Measurements from ENCODE around the gene YBX2.
A peak's percentile ranks its signal among the peaks of the same experiment; 100 is the strongest.

YBX2 gene

DNA sequence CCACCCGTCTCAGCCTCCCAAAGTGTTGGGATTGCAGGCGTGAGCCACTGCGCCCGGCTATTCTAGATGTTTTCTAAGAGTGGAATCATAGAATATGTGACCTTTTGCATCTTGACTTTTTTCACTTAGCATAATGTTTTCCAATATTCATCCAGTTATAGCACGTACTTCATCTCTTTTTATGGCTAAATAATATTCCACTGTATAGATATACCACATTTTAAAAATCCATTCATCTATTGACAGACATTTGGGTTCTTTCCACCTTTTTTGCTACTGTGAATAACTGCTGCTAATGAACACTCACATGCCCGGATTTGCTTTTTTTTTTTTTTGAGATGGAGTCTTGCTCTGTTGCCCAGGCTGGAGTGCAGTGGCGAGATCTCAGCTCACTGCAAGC is 9.7 kb upstream of the YBX2 start:
- DNase-seq (ENCODE audit: low read depth, low spot score): no peak

DNA sequence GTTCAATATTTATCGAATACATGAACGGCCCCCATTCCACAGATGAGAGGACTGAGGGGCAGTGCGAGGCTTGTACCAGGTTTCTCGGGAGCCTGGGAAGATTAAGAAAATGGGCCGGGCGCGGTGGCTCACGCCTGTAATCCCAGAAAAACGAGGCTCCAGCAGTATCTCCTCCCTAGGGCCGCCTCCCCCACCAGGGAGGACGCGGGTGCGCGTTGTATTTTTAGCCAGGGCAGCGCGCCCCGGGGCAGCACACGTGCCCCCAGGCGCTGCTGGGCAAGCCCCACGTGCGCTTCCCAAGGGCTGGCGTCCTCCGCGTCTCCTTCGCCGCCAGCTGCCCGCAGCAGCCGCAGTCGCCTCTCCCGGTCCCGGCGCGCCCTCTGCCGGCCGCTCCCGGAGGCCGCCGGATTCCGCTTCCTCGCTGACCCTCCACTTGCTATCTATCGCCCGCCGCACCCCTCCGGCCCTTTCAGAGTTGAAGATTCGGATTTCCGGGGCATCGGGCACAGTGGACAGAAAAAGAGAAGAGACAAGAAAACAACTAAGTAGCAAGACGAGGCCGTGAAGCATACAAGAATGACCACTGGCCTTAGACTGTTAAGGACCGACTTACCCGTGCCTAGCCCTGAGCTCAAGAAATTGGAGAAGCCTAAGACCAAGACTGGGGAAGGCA is 1.9 kb upstream of the YBX2 start:
- no peak for DNase-seq (ENCODE audit: low read depth, low spot score)

DNA sequence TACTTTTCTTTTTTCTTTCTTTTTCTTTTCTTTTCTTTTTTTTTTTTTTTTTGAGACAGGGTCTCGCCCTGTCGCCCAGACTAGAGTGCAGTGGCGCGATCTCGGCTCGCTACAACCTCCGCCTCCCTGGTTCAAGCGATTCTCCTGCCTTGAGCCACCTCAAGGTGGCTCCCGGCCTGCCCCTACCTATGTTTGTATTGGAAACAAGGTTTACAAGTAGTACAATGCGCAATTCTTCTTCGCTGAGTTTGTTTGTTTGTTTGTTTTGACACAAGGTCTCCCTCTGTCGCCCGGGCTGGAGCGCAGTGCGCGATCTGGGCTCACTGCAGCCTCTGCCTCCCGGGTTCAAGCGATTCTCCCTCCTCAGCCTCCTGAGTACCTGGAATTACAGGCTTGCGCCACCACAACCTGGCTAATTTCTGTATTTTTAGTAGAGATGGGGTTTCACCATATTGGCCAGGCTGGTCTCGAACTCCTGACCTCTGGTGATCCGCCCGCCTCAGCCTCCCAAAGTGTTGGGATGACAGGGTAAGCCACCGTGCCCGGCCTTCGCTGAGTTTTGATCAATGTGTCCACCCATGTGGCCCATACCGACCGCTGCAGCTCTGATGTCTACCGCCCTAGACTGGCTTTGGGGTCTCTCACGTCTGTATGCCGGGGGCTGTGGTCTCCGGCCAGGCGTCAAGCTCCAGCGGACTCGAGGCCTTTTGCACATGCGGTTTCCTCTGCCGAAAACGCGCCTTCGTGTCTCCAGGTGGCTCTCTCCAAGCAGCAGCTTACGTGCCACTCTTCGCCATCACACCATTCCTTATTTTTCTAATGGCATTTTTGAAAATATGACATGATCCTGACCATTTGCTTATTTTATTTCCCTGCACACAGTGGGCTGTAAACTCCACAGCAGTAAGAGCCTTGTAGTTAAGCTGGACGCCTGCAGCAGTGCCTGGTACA is 1.1 kb upstream of the YBX2 start:
- DNase-seq (ENCODE audit: low read depth, low spot score): no peak

DNA sequence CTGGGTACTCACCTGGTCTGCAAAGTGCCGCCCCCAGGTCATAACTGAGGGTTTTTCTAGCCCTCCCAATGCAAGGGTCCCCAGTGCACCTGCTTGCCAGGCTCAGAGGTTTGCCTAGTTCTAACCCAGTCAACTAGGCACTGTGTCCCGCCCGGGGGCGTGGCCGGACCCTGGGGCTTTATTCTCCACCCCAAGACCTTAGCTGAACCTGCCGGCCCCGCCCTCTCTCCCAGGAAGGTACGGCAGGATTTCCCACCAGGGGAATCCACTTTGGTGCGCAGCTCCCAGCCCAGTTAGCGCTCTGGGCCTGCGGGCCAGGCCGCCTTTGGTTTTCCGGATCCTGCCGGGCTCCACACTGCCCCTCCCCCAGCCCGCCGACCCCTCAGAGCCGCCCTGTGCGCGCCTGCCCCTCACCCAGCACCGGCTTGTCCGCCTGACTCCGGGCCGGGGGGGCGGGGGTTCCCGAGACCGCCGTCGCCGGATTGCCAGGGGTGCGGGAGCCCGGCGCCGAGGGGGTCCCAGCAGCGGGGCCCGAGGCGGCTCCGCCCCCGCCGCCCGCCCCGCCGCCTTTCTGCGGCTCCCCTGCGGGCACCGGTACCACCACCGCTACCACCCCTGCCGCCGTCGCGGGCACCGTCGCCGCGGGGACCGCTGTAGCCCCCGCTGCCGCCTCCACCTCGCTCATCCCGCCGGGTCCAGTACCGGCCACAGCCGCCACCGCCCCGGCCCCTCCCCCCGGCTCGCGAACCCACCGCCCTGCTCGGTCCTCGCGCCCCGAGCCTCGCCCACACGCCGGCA is 424 bp downstream of the YBX2 start:
- no peak for DNase-seq (ENCODE audit: low read depth, low spot score)

DNA sequence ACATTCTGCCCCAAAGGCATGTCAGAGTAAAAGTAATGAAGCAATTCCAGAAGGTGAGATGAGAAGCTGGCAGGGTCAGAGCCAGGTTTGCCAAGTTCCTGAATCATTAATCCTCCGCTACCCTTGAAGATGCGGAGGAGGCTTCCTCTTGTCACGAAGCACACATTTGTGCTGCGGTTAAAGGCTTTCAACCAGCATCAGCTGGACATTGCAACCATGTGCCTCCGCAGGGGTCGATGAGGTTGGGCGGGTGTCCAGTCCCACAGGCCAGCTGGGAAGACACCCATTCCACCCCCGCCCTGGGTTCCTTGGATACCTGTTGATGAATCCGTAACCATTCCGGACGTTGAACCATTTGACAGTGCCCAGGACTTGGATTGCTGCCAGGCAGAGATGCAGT is 1.3 kb downstream of the YBX2 start:
- DNase-seq (ENCODE audit: low read depth, low spot score): no peak

DNA sequence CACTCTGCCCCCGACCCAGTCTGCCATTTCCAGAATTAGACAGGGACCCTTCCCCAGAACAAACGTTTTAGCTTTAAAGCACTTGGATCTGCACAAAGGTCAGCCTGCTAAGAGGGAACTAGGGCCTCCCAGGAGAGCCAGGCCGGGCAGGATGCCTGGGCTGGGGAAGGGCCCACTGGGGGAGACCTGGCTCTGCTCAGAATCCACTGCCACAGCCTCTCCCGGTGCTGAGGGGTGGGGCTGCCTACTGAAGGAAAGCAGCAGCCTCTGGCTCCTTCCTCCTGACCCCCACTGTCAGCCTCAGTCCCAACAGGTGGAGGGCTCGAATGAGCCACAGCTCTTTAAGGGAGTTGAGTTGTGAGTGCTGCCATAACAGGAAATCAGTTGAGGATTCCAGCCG is 1.7 kb downstream of the YBX2 start:
- DNase-seq (ENCODE audit: low read depth, low spot score): no peak

DNA sequence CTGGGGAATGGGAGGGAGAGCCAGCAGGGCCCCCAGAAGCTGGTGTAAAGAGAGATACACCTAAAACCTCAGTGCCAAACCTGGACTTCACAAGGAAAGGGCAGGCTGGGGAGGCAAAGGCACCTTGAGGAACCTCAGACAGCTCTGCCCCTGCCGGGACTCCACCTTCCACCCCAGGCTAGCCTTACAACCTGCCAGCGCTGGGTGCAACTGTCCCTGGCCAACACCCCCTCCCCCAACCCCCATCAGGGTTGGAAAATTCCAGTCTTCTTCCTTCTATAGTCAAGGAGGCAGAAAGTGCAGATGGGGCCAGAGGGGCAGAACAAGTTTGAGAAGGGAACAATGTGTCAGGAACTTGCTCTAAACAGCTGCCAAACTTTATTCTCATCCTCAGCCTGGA is 2.2 kb downstream of the YBX2 start:
- DNase-seq (ENCODE audit: low read depth, low spot score): no peak

DNA sequence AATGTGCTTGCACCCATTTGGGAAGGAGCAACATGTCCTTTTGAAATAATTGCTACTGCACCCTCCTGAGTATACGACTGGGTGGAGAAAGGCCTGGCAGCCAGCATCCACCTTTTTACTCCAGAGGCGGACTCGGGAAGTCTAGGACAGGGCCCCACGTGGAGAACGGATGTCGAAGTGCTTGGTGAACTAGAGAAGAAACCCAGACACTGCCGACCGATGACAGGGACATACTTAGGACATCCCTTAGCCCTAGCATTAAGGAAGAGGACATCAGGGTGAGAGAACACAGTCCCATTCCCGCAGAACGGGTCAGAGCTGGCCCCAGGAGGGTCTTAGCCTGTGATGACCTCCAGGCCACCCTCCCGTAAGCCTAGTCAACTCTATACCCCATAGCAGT is 3.8 kb downstream of the YBX2 start:
- no peak for DNase-seq (ENCODE audit: low read depth, low spot score)

DNA sequence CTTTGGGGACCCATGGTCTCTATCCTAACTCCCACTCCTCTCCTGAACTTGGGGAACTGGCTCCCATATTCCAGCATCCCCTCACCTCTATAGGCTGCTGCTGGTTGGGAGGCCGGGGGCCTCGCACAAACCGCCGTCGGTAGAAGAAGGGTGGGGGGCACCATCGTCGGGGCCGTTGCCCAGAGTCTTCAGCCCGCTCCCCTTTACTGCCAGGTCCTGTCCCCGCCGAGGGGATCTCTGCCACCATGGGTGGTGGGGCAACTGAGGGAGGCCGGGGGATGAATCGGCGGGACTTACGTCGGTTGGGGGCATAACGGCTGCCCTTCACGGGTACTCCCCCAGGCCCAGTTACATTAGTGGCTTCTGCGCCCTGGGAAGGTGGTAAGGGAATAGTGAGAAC is 4.3 kb downstream of the YBX2 start:
- DNase-seq (ENCODE audit: low read depth, low spot score): no peak

DNA sequence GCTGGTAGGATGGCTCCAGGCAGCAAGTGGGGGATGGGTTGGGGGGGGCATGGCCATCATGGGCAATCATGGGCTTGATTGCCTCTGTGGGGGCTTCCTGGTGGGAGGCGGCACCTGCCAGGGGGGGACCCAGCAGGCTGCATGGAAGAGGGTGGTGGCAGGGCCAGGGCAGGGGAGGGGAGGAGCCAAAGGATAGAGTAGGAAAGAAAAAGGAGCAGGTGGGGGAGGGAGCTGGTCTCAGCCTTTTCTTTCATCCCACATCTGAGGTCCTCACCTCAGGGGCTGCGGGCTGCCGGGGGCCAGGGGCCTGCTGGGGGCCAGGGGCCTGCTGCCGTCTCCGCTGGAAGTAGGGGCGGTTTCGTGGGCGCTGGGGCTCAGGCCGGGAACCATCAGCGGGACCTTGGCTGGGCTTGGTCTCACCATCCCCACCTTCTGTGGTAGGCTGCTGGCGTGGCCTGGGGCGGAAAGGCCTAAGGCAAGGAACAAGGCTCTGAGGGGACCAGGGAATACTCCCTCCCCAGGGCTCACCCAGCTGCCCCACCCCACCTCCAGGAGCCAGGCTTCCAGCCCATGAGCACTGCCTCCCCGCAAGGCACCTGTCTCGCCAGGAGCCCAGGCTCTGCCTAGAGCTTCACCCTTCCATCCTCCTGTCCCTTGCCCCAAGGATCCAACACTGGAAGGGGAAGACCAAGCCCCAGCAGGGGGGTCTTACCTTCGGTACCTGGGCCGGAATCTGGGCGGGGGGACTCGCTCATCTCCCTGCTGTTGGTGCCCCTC is 5.0 kb downstream of the YBX2 start:
- no peak for DNase-seq (ENCODE audit: low read depth, low spot score)

DNA sequence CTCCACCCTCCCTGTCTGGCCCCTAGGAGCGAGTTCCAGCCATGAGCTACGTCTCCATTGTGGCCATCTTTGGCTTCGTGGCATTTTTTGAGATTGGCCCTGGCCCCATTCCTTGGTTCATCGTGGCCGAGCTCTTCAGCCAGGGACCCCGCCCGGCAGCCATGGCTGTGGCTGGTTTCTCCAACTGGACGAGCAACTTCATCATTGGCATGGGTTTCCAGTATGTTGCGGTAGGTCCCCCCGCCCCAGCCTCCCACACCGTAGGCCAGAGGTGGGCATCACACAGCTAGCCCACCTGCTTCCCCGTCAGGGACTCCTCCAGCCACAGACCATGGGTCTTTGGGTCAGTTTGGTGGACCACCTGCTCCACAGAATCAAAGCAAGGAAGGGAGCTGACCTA is 8.8 kb downstream of the YBX2 start:
- DNase-seq (ENCODE audit: low read depth, low spot score): no peak

DNA sequence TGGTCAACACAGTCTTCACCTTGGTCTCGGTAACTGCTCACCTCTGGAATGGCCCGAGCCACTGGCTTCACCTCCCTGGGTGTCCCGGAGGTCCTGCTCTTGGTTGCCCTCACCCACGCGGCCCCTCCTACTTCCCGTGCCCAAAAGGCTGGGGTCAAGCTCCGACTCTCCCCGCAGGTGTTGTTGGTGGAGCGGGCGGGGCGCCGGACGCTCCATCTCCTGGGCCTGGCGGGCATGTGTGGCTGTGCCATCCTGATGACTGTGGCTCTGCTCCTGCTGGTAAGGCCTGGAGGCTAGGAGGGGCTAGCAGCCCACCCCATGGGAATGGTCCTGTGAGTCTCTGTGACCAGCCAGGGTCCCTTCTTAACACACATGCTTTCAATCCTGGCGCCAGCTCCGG is 9.5 kb downstream of the YBX2 start:
- no peak for DNase-seq (ENCODE audit: low read depth, low spot score)

DNA sequence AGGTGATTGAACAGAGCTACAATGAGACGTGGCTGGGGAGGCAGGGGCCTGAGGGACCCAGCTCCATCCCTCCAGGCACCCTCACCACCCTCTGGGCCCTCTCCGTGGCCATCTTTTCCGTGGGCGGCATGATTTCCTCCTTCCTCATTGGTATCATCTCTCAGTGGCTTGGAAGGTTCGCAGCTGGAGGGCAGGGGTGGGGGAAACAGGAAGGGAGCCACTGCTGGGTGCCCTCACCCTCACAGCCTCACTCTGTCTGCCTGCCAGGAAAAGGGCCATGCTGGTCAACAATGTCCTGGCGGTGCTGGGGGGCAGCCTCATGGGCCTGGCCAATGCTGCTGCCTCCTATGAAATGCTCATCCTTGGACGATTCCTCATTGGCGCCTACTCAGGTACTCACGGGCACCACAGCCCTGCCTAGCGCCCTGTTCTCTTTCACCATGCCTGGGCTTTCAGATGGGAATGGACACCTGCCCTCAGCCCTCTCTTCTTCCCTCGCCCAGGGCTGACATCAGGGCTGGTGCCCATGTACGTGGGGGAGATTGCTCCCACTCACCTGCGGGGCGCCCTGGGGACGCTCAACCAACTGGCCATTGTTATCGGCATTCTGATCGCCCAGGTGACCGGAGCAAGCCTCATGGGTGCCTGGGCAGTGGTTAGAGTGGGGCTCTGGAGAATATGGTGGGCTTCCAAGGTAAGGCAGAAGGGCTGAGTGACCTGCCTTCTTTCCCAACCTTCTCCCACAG is 10.8 kb downstream of the YBX2 start:
- no peak for DNase-seq (ENCODE audit: low read depth, low spot score)

DNA sequence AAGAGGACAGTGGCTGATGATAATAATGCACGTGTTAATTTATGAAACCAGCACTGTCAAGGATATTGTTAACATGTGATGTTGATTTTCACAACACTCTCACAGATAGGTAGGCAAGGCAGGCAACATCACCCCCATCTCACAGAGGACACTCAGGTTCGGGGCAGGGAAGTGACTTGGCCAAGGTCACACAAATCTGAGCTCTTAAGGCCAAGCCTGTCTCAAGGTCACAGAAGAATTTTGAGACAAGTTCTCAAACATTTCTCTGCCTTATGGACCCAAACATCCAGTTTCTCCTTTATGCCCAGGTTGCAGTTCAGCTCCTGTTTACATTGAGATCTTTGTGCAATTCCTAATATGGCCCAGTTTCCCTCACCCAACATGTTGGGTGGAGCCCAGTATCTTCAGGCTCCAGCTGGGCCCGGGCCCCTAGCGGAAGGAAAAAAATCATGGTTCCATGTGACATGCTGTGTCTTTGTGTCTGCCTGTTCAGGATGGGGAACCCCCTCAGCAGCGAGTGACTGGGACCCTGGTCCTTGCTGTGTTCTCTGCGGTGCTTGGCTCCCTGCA is 11.6 kb downstream of the YBX2 start:
- DNase-seq (ENCODE audit: low read depth, low spot score): no peak

DNA sequence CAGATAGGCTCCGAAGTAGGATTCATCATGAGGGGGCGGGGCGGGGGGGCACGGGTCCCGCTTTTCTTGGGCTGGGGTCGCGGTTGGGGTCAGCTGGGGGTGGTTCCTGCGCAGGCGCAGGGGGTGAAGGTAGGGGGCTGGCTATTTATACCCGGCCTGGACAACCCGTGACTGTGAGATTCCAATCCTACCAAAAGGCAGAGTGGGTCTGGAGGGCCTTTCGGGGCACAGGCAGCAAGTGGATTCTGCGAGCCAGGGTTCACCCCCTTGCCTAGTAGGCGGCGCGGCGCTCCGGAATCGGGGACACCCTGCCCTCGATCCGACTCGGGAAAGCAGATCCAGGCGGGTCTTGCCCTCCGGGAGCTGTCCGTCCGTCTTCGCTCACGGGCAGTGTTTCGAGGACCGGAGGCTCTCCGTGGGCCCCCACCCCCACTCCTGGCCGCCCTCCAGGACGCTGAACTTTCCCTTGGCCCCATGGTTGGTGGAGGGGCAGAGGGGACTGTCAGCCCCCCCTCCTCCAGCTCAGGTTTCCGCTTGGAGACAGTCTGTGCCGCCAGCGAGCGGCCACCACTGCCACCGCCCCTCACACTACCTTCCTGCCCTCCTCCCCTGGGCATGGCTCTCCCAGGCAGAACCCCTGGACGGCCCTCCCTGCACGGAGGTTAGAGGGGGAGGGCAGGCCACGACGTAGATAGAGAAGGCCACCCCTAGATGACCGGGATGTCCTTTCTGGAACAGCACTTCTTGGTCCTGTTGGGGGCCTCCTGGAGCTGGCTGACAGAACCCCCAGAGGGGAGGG is 12.3 kb downstream of the YBX2 start:
- DNase-seq (ENCODE audit: low read depth, low spot score): no peak

DNA sequence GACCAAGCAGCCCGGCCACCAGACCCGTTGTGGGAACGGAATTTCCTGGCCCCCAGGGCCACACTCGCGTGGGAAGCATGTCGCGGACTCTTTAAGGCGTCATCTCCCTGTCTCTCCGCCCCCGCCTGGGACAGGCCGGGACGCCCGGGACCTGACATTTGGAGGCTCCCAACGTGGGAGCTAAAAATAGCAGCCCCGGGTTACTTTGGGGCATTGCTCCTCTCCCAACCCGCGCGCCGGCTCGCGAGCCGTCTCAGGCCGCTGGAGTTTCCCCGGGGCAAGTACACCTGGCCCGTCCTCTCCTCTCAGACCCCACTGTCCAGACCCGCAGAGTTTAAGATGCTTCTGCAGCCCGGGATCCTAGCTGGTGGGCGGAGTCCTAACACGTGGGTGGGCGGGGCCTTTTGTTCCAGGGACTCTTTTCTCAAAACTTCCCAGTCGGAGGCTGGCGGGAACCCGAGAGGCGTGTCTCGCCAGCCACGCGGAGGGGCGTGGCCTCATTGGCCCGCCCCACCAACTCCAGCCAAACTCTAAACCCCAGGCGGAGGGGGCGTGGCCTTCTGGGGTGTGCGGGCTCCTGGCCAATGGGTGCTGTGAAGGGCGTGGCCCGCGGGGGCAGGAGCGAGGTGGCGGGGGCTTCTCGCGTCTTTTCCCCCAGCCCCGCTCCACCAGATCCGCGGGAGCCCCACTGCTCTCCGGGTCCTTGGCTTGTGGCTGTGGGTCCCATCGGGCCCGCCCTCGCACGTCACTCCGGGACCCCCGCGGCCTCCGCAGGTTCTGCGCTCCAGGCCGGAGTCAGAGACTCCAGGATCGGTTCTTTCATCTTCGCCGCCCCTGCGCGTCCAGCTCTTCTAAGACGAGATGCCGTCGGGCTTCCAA is 13.1 kb downstream of the YBX2 start, which contains the start of gene SLC2A4:
Gene SLC2A4, plus strand, starts transcription at position 645 of the 879 bp plus-strand sequence. Its CDS starts 217 bp downstream, at position 862.
- peak; percentile 46 for DNase-seq (ENCODE audit: low read depth, low spot score)

DNA sequence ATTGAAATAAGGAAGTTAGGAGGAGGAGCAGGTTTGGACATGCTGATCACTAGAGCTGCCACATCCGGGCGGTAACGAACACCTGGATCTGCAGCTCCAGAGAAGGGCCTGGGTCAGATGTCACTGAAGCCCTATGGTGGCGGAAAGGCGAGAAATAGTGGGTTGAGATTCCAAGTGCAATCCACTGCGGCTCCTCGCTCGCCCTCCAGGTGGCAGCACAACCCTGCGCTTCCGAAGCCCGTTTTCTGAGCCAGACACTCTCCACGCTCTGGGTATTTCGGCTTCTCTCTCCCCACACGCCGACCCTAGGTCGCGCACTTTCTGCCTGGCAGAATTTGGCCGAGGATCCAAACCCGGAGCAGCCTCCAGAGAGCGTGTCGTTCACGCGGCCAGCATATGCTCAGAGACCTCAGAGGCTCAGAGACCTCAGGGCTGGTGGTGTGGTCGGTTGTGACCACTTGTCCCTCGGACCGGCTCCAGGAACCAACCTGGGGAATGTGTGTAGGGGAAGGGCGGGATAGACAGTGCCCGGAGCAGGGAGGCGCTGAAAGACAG is 13.8 kb downstream of the YBX2 start:
- peak; percentile 71 for DNase-seq (ENCODE audit: low read depth, low spot score)

DNA sequence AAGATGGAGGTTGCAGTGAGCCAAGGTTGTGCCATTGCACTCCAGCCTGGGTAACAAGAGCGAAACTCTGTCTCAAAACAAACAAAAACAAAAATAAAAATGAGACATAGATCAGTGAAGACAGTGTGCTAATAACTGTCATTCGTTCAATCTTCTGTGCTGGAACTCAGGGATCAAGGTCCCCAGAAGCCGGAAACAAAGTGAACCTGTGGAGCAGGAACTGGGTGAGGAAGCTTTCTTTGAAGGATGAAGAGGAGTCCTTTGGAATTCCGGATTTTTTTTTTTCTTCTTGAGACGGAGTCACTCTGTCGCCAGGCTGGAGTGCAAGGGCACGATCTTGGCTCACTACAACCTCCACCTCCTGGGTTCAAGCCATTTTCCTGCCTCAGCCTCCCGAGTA is 15.0 kb downstream of the YBX2 start:
- no peak for DNase-seq (ENCODE audit: low read depth, low spot score)

Data from activated CD4-positive, CD25-positive, alpha-beta regulatory T cell treated with anti-CD3 and anti-CD28 coated beads, Interleukin-2, amount 50 U/mL, for 16 hours (primary cell).